Thoracic aorta (tissue), 2 donors: ENCODE results near the gene GAGE13. TPM values are rescaled to one million over a fixed set of nuclear protein-coding genes. Genes with fewer than 3 reads are reported as not detected.
"Not testable (repeated sequence)": the region's sequence is repeated elsewhere in the genome, so short reads cannot be mapped to it uniquely, and the experiment has no call there.

Experiments used
- ATAC-seq: fragments of 150-250 bp; one replicate; pipeline ENCODE4 v1.8.0; 2017; ENCODE audit warnings: low read depth; ENCODE audit not compliant: insufficient number of reproducible peaks, low FRiP score
- DNase-seq: peaks from one replicate; pipeline ENCODE4 v3.0.0-alpha.2; 2020; ENCODE audit warnings: low spot score
- H3K27ac ChIP-seq, 2 donors: fragments of 200-600 bp; sonication (generic); 1 replicate in 1 of 2; 2 replicates in 1 of 2; pipeline ENCODE4 v1.5.1; 2016; ENCODE audit warnings: mild to moderate bottlenecking in 2 of 2, moderate library complexity in 2 of 2
- H3K27me3 ChIP-seq: fragments of 200-600 bp; sonication (generic); replicated peaks from 2 replicates; pipeline ENCODE4 v1.6.0; 2016; ENCODE audit warnings: mild to moderate bottlenecking; ENCODE audit not compliant: insufficient read depth
- H3K36me3 ChIP-seq: fragments of 200-600 bp; sonication (generic); one replicate; pipeline ENCODE4 v1.5.1; 2016
- H3K4me1 ChIP-seq, 2 donors: fragments of 200-600 bp; sonication (generic); 1 replicate in 1 of 2; 2 replicates in 1 of 2; pipeline versions ENCODE4 v1.5.1 to v1.6.0; 2016; ENCODE audit warnings: low read depth in 2 of 2, mild to moderate bottlenecking in 1 of 2; ENCODE audit not compliant: control insufficient read depth in 1 of 2
- H3K4me3 ChIP-seq: fragments of 200-600 bp; sonication (generic); 2 replicates; pipeline ENCODE4 v1.5.1; 2016; ENCODE audit warnings: mild to moderate bottlenecking
- H3K9me3 ChIP-seq: fragments of 200-600 bp; sonication (generic); 2 replicates; pipeline ENCODE4 v1.5.1; 2016
- CTCF ChIP-seq: fragments of 200-600 bp; sonication (generic); IDR thresholded peaks from one replicate; pipeline ENCODE4 v1.5.1; 2019; ENCODE audit warnings: antibody characterized with exemption
- total RNA-seq, 2 donors: library from RNA; depleted of rRNA; stranded (reverse); fragments of >200 nt; gene quantifications; one replicate each; pipeline versions ENCODE4 v1.1.0 to v1.2.3, GENCODE V29; 2016

Gene GAGE13, protein sequence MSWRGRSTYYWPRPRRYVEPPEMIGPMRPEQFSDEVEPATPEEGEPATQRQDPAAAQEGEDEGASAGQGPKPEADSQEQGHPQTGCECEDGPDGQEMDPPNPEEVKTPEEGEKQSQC
- total RNA-seq = not detected

- DNase-seq, H3K27me3 ChIP-seq, H3K4me3 ChIP-seq, H3K27ac ChIP-seq, ATAC-seq, H3K9me3 ChIP-seq, H3K36me3 ChIP-seq, H3K4me1 ChIP-seq: not testable (repeated sequence)
Measured at GRCh38 chrX:49331282-49331681, at the start of gene GAGE13. Gene GAGE13, plus strand, starts transcription at chrX:49331582. Its CDS starts 1,156 bp downstream, at chrX:49332738.

- ATAC-seq (no peak), DNase-seq (no peak)
- H3K9me3 ChIP-seq = no peaks in the 10 kb centered on the region
- H3K27ac ChIP-seq = no peak overlapping the region
- no peaks in the 10 kb centered on the region for H3K27me3 ChIP-seq
- no peaks in the 10 kb centered on the region for H3K4me1 ChIP-seq
- no peak overlapping the region for H3K4me3 ChIP-seq
- H3K36me3 ChIP-seq = no peaks in the 10 kb centered on the region
- TF ChIP-seq CTCF = peak; percentile 19
Measured at GRCh38 chrX:49282647-49283011, 48.8 kb upstream of the GAGE13 start.

DNA sequence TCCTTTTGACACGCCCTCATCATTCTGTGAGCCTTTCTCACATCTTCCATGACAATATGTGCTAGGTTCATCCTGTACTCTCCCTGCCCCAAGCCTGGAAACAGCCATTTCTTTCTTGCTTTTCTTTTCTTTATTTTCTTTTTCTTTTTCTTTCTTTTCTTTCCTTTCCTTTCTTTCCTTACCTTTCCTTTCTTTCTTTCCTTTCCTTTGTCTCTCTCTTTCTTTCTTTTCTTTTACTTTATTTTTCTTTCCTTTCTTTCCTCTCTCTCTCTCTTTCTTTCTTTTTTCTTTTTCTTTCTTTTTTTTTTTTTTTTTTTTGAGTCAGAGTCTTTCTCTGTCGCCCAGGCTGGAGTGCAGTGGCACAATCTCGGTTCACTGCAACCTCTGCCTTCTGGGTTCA lies 47.2 kb upstream of the GAGE13 start:
- ATAC-seq = no peak
- no peak for TF ChIP-seq CTCF
- no peak overlapping the region for H3K27ac ChIP-seq

DNA sequence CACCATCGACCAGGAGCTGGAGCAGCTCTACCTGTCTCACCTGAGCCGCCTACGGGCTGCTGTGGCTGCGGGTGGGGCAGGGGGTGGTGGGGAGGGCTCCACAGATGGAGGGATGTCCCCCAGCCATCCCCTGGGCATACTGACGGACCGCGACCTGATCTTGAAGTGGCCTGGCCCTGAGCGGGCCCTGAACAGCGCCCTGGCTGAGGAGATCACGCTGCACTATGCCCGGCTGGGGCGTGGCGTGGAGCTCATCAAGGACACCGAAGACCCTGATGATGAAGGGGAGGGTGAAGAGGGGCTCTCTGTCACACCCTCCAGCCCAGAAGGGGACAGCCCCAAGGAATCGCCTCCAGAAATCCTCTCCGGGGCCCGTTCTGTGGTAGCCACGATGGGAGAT lies 45.2 kb upstream of the GAGE13 start:
- H3K36me3 ChIP-seq = no peaks in the 10 kb centered on the region
- H3K4me1 ChIP-seq = no peaks in the 10 kb centered on the region
- H3K27ac ChIP-seq = no peak overlapping the region
- DNase-seq (no peak), ATAC-seq (no peak)
- no peak for TF ChIP-seq CTCF
- H3K27me3 ChIP-seq = no peaks in the 10 kb centered on the region
- no peak overlapping the region for H3K4me3 ChIP-seq
- no peaks in the 10 kb centered on the region for H3K9me3 ChIP-seq

More for the DNA sequence above, 47.2 kb upstream of the GAGE13 start:
- H3K27me3 ChIP-seq = no peaks in the 10 kb centered on the region
- H3K36me3 ChIP-seq = no peaks in the 10 kb centered on the region
- no peak overlapping the region for H3K4me3 ChIP-seq
- H3K4me1 ChIP-seq = no peaks in the 10 kb centered on the region
- DNase-seq = no peak
- H3K9me3 ChIP-seq = no peaks in the 10 kb centered on the region

DNA sequence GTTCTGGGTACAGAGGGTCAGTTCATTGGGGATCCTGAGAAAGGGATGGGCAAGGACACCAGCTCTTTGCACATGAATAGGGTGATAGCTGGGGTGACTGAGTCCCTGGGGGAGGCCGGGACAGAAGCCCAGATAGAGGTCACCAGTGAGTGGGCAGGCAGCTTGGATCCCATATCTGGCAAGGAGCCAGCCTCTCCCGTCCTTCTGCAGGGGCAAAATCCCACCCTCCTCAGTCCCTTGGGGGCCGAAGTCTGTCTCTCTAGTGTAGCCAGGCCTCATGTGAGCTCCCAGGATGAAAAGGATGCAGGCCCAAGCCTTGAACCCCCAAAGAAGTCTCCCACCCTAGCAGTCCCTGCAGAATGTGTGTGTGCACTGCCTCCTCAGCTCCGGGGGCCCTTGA lies 44.8 kb upstream of the GAGE13 start:
- H3K9me3 ChIP-seq = no peaks in the 10 kb centered on the region
- no peaks in the 10 kb centered on the region for H3K27me3 ChIP-seq
- no peak for DNase-seq
- H3K4me3 ChIP-seq = no peak overlapping the region
- H3K27ac ChIP-seq = no peak overlapping the region
- H3K36me3 ChIP-seq = no peaks in the 10 kb centered on the region
- no peak for ATAC-seq
- no peaks in the 10 kb centered on the region for H3K4me1 ChIP-seq
- TF ChIP-seq CTCF = no peak

GRCh38 chrX:49287665-49288064 lies 43.7 kb upstream of the GAGE13 start:
- no peak for DNase-seq
- Histone ChIP-seq H3K4me1 (no peaks in the 10 kb centered on the region), H3K27ac (no peak overlapping the region), H3K4me3 (no peak overlapping the region), H3K36me3 (no peaks in the 10 kb centered on the region), H3K27me3 (no peaks in the 10 kb centered on the region), H3K9me3 (no peaks in the 10 kb centered on the region)
- ATAC-seq = no peak
- TF ChIP-seq CTCF = no peak
